ENCODE data around the gene UGT1A3.

Gene UGT1A3

DNA sequence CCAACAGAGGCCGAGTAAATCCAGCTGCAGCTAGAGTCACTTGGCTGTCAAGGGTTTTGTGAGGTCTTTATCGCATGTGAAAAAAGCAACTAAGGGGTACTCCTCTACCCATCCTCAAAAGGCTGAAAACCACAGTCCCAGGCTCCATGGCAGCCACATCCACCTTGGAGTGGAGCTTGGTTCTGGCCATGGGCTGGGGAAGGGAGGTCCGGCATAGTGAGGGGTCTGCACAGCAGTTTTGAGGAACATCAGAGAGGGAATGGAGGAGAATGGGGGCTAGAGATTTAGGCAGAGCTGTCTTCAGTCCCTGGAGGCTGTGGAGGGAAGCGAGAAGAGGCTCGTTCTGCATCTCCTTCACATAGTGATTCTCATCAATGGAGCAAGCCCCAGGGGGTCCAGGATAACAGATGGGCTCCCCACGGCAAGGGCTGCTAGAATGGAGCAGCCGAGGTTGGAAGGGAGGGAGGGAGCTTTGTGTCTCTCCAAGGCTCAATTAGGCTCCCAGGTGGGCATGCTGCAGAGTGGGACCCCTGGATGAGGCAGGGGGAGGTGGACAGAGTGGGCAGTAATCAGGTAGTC is 70.3 kb downstream of the UGT1A3 start:
- no peak for DNase-seq

DNA sequence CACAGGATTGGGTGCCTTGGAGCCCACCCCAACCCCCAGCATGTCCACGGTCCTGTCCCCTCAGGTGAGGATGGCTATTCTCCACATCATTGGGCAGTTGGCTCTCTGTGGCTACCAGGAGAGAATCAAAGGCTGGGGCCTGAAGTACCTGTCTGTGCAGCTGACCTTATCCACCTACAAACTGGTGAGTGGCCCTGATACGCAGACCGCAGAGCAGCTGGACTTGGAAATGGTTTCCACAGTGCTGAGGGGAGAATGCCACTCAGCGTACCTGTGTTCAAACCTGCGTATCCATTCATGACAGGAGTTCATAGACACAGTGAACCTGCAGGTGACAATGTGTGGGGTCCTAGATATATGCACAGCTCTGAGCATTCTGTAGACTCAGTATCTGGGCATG is 70.9 kb downstream of the UGT1A3 start:
- no peak for DNase-seq

DNA sequence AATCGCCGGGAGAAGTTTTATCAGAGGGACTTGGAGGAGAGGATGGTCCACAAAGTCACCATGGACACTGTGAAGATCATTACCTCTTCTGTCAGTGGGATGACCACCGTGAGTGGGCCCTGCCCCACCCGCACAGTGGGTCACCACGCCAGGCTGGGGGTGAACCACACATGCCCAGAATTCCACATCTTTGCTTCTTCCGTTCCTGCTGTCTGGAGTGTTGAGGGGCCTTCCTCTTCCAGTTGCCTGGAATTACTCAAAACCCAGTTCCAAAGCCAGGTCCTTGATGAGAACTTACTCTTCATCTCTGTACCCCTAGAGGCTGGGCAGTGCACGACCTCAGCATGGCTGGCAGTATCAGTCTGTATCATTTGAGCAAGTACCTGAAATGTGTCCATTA is 71.4 kb downstream of the UGT1A3 start:
- DNase-seq, result no peak

DNA sequence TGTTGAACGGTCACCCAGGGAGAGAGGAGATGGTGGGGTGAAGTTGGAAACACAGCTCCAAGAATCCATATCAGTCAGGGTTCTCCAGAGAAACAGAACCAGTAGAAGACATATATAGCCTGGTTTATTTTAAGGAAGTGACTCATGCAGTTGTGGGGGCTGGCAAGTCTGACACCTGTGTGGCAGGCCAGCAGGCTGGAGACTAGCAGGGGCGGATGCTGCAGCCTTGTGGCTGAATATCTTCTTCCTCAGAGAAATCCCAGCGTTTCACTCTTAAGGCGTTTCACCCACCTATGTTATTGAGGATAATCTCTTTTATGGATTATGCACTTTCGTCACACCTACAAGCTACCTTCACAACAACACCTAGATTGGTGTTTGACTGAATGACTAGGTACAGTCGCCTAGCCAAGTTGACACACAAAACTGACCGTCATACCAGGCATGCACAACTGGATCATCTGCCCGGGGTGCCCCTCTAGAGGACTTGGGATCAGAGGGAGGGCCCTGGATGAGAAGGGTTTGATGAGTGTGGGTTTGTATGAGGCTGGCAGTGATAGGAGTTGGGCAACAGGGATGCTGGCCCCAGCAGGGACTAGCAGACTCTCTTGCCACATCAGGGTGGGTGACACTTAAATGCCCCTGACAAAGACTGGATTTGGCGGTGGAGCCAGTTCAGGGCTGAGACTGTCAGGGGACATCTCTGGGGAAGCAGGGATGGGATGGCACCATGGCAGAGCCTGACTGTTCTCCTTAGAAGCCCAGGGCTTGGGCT is 72.7 kb downstream of the UGT1A3 start:
- DNase-seq, result no peak

- DNase-seq, result no peak
Measured at GRCh38 chr2:233802132-233802815, 73.4 kb downstream of the UGT1A3 start.

DNA sequence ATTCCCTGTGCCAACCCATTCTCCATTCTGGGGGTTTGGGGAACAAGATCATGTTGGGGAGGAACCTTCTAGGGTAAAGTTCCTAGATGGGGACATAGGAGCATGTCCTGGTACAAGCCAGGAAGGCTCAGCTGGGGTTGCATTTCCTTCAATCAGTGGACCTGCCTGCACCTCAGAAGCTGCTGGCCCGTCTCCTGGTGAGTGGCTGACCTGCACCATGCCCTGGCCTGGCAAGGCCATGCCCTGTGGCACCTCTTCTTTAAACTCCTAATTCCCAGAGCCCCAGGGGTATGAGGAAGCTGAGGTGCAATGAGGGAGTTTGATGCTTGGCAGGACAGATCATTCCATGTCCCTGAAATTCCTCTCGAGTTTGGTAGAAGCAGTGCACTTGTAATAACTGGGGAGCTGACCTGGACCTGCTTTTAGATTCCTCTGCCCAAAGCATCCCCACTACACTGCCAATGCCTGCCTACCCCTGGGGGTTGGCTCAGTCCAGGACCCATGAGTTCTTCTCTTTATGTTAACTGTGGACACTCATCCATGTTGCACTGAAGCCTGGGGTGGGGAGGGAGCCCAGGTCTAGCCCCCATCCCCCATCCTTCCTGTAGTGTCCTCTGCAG is 74.6 kb downstream of the UGT1A3 start:
- DNase-seq, result no peak

- DNase-seq, result no peak
Measured at GRCh38 chr2:233803994-233804393, 75.2 kb downstream of the UGT1A3 start.

DNA sequence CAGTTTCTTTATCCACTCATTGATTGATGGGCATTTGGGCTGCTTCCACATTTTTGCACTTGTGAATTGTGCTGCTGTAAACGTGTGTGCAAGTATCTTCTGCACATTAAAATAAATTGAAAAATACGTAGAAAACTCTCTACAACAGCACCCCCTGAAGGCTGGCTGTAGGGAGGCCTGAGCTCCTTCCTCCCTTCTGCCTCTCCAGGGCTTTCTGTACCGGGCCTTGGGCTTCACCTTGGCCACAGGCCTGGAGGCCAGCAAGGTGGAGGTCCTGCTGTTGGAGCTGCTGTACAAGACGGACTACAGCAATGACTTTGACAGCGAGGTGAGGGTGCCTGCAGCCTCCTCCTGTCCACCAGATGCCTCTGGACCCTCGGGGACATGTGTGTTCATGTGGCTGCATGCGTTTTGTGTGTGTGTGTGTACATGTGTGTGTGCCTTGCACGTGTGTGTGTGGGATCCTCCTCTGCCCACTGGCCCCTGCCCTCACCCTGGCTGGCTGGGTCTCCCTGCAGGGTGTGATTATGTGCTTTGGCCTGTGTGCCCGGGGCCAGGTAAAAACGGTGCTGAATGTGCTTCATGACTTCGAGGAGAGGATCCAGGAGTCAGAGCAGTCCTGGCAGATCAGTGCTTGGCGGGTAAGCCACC is 78.5 kb downstream of the UGT1A3 start:
- no peak for DNase-seq

DNA sequence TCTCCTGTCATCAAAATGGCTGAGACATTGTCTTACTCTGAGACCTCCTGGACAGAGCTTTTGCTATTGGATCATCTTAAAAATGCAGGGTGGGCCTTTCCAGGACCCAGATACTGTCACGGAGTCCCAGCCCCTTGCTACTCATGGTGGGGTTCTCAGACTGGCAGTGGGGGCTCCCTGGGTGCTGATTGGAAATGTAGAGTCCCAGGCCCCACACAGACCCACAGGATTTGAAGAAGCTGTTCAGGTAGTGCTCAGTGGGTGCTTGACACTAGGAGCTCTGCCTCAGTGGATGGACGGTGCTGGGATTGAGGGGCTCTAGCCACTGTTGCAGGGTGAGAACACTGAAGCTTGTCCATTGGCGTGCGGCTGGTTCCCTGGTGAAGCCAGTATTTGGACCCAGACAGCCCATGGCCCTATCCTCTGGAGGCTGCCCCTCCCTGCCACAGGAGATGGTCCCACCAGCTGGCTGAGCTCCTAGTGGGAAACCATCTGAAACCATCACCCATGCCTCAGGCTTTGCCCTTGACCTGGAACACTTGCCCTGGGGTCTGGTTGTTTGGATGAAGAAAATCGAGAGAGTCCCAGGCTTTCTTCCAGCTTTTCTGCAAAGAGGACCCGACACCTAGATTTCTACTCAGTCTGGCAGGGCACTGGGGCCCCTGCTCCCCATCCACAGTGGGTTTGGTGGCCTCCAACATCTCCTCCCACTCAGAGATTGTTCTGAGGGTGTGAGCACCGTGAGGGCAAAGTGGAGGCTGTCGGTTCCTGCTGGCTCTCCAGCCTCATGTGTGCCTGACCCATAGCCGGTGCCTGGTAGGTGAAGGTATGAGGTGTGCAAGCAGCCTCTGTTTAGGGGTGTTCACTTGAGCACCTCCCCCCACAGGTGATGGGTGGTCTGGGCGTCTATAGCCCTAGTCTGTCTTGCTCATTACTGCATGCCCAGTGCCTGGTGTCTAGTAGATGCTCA is 79.4 kb downstream of the UGT1A3 start:
- no peak for DNase-seq

- no peak for DNase-seq
Measured at GRCh38 chr2:233810385-233810784, 81.5 kb downstream of the UGT1A3 start.

DNA sequence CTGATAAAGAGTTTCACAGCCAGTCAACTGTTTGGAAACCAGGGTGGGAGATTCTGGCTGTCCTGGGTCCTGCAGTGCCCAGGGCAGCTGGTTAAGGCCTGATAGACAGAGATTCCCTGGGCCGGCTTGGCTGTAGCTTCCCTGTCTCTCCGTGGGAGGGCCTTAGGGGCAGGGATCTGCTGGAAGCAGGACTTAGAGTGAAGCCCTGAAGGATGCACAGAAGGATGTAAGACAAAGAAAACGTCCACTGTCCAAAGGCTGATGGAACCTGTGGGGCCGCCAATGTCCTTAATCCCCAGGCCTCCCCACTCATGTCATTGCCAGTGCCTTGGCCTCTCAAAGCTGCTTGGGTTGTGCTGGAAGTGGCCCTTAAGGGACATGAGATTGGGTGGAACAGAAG is 82.2 kb downstream of the UGT1A3 start:
- no peak for DNase-seq

DNA sequence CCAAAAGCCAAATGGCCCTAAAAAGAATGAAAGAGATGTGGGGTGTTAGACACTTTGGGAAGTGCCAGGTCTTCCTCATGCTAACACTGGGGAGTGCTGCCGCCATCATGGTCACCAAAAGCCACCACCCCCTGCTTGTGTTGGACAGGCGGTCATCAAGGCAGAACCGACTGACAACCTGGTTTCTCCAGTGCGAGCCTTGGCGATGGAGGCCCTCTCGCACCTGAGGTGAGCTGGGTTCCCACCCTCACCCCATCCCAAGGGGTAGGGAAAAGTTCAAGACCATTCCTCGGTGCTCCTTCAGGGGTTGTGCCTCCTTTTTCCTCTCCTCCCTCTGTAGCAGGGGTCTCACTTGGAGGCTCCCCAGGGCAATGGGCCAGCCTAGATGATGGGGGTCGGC is 82.9 kb downstream of the UGT1A3 start:
- DNase-seq, result no peak

DNA sequence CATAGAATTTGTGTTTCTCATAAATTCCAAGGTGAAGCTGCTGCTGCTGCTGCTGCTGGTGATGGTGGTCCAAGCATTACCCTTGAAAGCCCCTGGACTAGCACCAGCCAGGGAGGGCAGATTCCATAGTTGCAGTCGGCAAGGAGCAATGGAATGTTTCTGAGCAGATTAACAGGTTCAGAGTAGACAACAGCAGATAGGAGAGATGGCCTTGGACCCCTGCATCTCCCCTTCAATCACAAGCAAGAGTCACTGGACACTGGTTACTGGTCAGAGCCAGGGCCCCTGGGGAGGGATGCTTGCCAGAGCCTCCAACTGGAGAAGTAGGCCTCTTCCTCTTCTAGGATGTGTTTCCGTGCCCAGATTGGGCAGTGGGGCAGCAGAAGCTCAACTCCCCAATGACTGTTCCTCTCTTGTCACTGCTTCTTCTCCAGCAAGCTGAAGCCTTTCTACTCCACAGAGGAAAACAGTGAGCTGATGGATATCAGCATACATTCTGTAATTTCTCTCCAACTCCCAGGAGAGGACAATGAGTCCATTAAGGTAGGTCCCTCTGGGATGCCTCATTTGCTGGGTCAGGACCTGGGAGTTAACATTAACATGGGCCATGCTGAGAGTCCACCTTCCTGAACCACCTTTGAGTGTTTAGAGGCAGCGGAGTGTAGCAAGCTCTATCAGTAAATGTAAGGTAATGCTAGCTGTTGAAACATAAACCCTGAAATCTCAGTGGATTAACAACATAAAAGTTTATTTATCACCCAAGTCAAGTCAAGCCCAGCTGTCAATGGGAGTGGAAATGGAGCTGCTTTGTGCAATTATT is 84.6 kb downstream of the UGT1A3 start:
- DNase-seq, result no peak

DNA sequence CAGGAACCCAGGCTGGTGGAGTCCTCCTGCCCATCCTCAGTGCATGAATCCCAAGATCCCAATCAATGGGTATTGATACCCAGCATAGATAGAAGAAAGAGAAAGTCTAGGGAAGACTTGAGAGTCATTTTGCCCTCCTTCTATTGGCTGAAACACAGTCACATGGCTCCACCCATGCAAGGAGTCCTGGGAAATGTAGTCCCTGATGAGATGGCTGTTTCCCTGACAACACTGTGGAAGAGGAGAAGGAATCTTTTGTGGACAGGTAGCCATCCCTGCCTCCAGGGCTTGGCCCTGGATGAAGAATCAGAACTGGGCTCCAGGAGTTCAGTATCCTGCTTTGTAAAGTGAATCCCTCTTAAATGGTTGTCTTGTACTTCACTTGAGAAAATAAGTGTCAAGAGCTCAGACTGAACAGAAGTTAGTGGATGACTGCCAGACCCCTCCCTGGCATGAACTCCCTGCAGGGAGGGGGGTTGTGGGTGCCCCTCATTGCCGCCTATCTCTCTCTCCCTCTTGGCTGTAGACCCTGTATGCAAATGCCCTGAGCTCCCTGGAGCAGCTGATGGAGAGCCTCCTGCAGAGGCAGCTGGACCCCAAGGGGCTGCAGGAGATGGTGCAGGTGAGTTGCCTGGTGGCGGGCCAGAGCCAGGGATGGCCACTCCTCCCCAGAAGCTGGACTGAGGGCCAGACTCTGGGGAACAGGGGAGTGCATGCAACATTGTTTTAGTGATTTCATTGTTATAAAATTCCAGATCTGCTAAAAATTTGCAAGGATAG is 85.4 kb downstream of the UGT1A3 start:
- no peak for DNase-seq

DNA sequence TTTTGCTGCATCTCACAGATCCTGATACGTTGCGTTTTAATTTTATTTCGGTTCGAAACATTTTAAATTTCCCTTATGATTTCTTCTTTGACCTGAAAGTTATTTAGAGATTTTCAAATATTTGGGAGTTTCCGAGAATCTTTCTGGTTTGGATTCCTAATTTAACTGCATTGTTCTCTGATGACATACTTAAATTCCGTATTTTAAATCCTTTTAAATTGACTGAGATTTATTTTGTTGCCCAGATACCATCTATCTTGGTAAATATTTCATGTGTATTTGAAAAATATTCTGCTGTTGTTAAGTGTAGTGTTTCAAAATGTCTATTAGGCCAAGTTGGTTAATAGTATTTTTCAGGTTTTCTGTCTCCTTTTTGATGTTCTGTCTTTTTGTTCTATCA is 87.0 kb downstream of the UGT1A3 start:
- no peak for DNase-seq

GRCh38 chr2:233816334-233816733 is 87.5 kb downstream of the UGT1A3 start:
- DNase-seq, result no peak

GRCh38 chr2:233816771-233817170 is 87.9 kb downstream of the UGT1A3 start:
- no peak for DNase-seq

- DNase-seq, result no peak
Measured at GRCh38 chr2:233817361-233817911, 88.6 kb downstream of the UGT1A3 start.

GRCh38 chr2:233817995-233818638 is 89.3 kb downstream of the UGT1A3 start:
- DNase-seq, result no peak
